HL-60 (cell line): ENCODE results near the gene HLA-DMA.

Source experiments
- DNase-seq, 2 experiments: peaks; one replicate each; pipeline ENCODE4 v3.0.0-alpha.2; 2010 to 2020; ENCODE audit warnings: low read depth in 1 of 2, low spot score in 1 of 2
- H3K27ac ChIP-seq: fragments of 250-450 bp; sonication (Bioruptor Pico); replicated peaks from 2 replicates; pipeline ENCODE4 v1.5.1; 2020; ENCODE audit warnings: mild to moderate bottlenecking, moderate library complexity
- H3K27me3 ChIP-seq: fragments of 250-450 bp; sonication (Bioruptor Pico); 2 replicates; pipeline ENCODE4 v1.5.1; 2021; ENCODE audit warnings: mild to moderate bottlenecking, moderate library complexity; ENCODE audit not compliant: insufficient read depth, poor library complexity, severe bottlenecking
- H3K4me3 ChIP-seq: replicated peaks from 2 replicates; pipeline ENCODE4 v1.5.1; 2011; ENCODE audit warnings: mild to moderate bottlenecking, control low read depth, low read length; ENCODE audit not compliant: insufficient read depth
- CTCF ChIP-seq: IDR thresholded peaks from one replicate; pipeline ENCODE4 v1.5.1; 2011; ENCODE audit warnings: low read length, control low read depth, inconsistent platforms; ENCODE audit not compliant: insufficient read depth
- GABPA ChIP-seq: IDR thresholded peaks from 2 replicates; pipeline ENCODE4 v1.6.1; 2012; ENCODE audit warnings: low read depth
- POLR2AphosphoS5 ChIP-seq: IDR thresholded peaks from 2 replicates; pipeline ENCODE4 v1.6.1; 2012; ENCODE audit warnings: low read depth
- REST ChIP-seq: IDR thresholded peaks from 2 replicates; pipeline ENCODE4 v1.6.1; 2012; ENCODE audit warnings: low read depth; ENCODE audit not compliant: insufficient replicate concordance
- SPI1 ChIP-seq: IDR thresholded peaks from 2 replicates; pipeline ENCODE4 v1.6.1; 2012; ENCODE audit warnings: low read depth, mild to moderate bottlenecking, borderline replicate concordance

HLA-DMA gene

GRCh38 chr6:32941214-32941768 lies 11.6 kb downstream of the HLA-DMA start:
- peak in 1 of 2 experiments; percentile 6 for DNase-seq

GRCh38 chr6:32940656-32941213 lies 12.2 kb downstream of the HLA-DMA start, which contains the start of gene HLA-DMB:
Gene HLA-DMB (minus strand): TSS chr6:32941028. CDS start chr6:32940807, 221 bp downstream.
- H3K4me3 ChIP-seq: no peak within 1 kb of the TSS
- H3K27me3 ChIP-seq: no peaks in the 10 kb centered on the region
- no peak within 1 kb of the TSS for H3K27ac ChIP-seq
- TF ChIP-seq POLR2AphosphoS5 (no peak), CTCF (no peak), SPI1 (no peak), GABPA (no peak), REST (no peak)
- peak in 1 of 2 experiments; percentile 53 for DNase-seq

More at GRCh38 chr6:32941214-32941768, 11.6 kb downstream of the HLA-DMA start:
- H3K27me3 ChIP-seq: no peaks in the 10 kb centered on the region
- no peak overlapping the region for H3K27ac ChIP-seq
- no peak overlapping the region for H3K4me3 ChIP-seq
- TF ChIP-seq GABPA: no peak
- no peak for TF ChIP-seq CTCF
- no peak for TF ChIP-seq POLR2AphosphoS5
- no peak for TF ChIP-seq REST
- no peak for TF ChIP-seq SPI1

GRCh38 chr6:32938494-32938893 lies 14.4 kb downstream of the HLA-DMA start:
- H3K27me3 ChIP-seq: no peaks in the 10 kb centered on the region
- no peak overlapping the region for H3K4me3 ChIP-seq
- no peak for TF ChIP-seq SPI1
- no peak for TF ChIP-seq REST
- no peak for TF ChIP-seq POLR2AphosphoS5
- TF ChIP-seq GABPA: no peak
- TF ChIP-seq CTCF: no peak
- no peak for DNase-seq
- H3K27ac ChIP-seq: no peak overlapping the region
